Measurements from ENCODE around the gene SEMG2.

Gene SEMG2

GRCh38 chr20:45206725-45207124 is 14.4 kb upstream of the SEMG2 start, which contains the start of gene SEMG1:
TSS of gene SEMG1 (plus strand) at chr20:45207033. CDS start at chr20:45207054, 21 bp downstream.
- no peak for TF ChIP-seq CTCF (IDR thresholded peaks at IDR 0.05; ENCODE audit: borderline replicate concordance, control extremely low read depth, extremely low read depth, insufficient read depth, missing control alignments)
- no peak for DNase-seq (ENCODE audit: low spot score)
- in situ Hi-C loops (cut with MboI; ENCODE audit: low sequenced_read_pairs, unreplicated experiment) = no loop called here

- in situ Hi-C loops (cut with MboI; ENCODE audit: low sequenced_read_pairs, unreplicated experiment) = no loop called here
- DNase-seq (ENCODE audit: low spot score) = no peak
- no peak for TF ChIP-seq CTCF (IDR thresholded peaks at IDR 0.05; ENCODE audit: borderline replicate concordance, control extremely low read depth, extremely low read depth, insufficient read depth, missing control alignments)
Observed at GRCh38 chr20:45209924-45210323, 11.2 kb upstream of the SEMG2 start.

- DNase-seq (ENCODE audit: low spot score) = no peak
- in situ Hi-C loops (cut with MboI; ENCODE audit: low sequenced_read_pairs, unreplicated experiment) = no loop called here
- TF ChIP-seq CTCF (IDR thresholded peaks at IDR 0.05; ENCODE audit: borderline replicate concordance, control extremely low read depth, extremely low read depth, insufficient read depth, missing control alignments) = no peak
Observed at GRCh38 chr20:45211569-45212474, 9.4 kb upstream of the SEMG2 start.

- no peak for DNase-seq (ENCODE audit: low spot score)
- no peak for TF ChIP-seq CTCF (IDR thresholded peaks at IDR 0.05; ENCODE audit: borderline replicate concordance, control extremely low read depth, extremely low read depth, insufficient read depth, missing control alignments)
- in situ Hi-C loops (cut with MboI; ENCODE audit: low sequenced_read_pairs, unreplicated experiment) = no loop called here
Observed at GRCh38 chr20:45212836-45213235, 8.3 kb upstream of the SEMG2 start.

- no peak for DNase-seq (ENCODE audit: low spot score)
- in situ Hi-C loops (cut with MboI; ENCODE audit: low sequenced_read_pairs, unreplicated experiment) = no loop called here
- no peak for TF ChIP-seq CTCF (IDR thresholded peaks at IDR 0.05; ENCODE audit: borderline replicate concordance, control extremely low read depth, extremely low read depth, insufficient read depth, missing control alignments)
Observed at GRCh38 chr20:45218124-45218523, 3.0 kb upstream of the SEMG2 start.

- in situ Hi-C loops (cut with MboI; ENCODE audit: low sequenced_read_pairs, unreplicated experiment) = no loop called here
- no peak for TF ChIP-seq CTCF (IDR thresholded peaks at IDR 0.05; ENCODE audit: borderline replicate concordance, control extremely low read depth, extremely low read depth, insufficient read depth, missing control alignments)
- no peak for DNase-seq (ENCODE audit: low spot score)
Observed at GRCh38 chr20:45218636-45219035, 2.5 kb upstream of the SEMG2 start.
